ENCODE measurements around the gene HYLS1.

HYLS1 gene

GRCh38 chr11:125923012-125923579 lies 35.6 kb downstream of the HYLS1 start:
- TF ChIP-seq RAD21 (IDR thresholded peaks at IDR 0.05; ENCODE audit: low read depth) (peak; percentile 95), TAF1 (IDR thresholded peaks at IDR 0.05; ENCODE audit: low read depth) (no peak)

DNA sequence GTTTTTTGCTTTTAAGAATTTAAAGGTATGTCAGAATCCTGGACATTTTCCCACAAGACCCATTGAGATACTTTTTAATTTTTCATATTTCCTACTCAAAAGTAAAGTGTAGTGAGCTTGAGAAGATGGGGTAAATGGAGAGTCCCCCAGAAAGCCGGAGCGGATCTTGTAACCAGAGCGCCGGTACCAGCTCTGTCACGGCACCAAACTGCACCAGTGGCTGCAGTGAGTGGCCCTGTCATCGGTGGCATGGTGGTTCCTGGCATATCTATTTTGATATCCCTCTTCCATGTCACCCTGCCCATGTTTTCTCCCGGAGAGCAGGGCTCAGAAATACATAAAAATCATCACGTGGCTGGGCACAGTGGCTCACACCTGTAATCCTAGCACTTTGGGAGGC lies 36.2 kb downstream of the HYLS1 start:
- TF ChIP-seq CEBPB (IDR thresholded peaks at IDR 0.05) = no peak
- no peak for TF ChIP-seq TCF12 (IDR thresholded peaks at IDR 0.05; ENCODE audit: low read depth)
- no peak for TF ChIP-seq ZBTB7A (IDR thresholded peaks at IDR 0.05; ENCODE audit: low read depth)
- no peak for TF ChIP-seq RAD21 (IDR thresholded peaks at IDR 0.05; ENCODE audit: low read depth)
- TF ChIP-seq EGR1 (IDR thresholded peaks at IDR 0.05) = no peak
- TF ChIP-seq CREB1 (IDR thresholded peaks at IDR 0.05; ENCODE audit: low read depth) = no peak
- no peak for TF ChIP-seq YY1 (IDR thresholded peaks at IDR 0.05; ENCODE audit: low read depth)
- TF ChIP-seq FOXM1 (IDR thresholded peaks at IDR 0.05; ENCODE audit: borderline replicate concordance, low read depth) = no peak
- no peak for TF ChIP-seq TEAD4 (IDR thresholded peaks at IDR 0.05)
- TF ChIP-seq EP300 (IDR thresholded peaks at IDR 0.05; ENCODE audit: borderline replicate concordance) = no peak
- TF ChIP-seq, protein P1, sequence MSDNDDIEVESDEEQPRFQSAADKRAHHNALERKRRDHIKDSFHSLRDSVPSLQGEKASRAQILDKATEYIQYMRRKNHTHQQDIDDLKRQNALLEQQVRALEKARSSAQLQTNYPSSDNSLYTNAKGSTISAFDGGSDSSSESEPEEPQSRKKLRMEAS (IDR thresholded peaks at IDR 0.05) = no peak
- TF ChIP-seq, protein P2, sequence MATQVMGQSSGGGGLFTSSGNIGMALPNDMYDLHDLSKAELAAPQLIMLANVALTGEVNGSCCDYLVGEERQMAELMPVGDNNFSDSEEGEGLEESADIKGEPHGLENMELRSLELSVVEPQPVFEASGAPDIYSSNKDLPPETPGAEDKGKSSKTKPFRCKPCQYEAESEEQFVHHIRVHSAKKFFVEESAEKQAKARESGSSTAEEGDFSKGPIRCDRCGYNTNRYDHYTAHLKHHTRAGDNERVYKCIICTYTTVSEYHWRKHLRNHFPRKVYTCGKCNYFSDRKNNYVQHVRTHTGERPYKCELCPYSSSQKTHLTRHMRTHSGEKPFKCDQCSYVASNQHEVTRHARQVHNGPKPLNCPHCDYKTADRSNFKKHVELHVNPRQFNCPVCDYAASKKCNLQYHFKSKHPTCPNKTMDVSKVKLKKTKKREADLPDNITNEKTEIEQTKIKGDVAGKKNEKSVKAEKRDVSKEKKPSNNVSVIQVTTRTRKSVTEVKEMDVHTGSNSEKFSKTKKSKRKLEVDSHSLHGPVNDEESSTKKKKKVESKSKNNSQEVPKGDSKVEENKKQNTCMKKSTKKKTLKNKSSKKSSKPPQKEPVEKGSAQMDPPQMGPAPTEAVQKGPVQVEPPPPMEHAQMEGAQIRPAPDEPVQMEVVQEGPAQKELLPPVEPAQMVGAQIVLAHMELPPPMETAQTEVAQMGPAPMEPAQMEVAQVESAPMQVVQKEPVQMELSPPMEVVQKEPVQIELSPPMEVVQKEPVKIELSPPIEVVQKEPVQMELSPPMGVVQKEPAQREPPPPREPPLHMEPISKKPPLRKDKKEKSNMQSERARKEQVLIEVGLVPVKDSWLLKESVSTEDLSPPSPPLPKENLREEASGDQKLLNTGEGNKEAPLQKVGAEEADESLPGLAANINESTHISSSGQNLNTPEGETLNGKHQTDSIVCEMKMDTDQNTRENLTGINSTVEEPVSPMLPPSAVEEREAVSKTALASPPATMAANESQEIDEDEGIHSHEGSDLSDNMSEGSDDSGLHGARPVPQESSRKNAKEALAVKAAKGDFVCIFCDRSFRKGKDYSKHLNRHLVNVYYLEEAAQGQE (IDR thresholded peaks at IDR 0.05; ENCODE audit: low read depth) = no peak

DNA sequence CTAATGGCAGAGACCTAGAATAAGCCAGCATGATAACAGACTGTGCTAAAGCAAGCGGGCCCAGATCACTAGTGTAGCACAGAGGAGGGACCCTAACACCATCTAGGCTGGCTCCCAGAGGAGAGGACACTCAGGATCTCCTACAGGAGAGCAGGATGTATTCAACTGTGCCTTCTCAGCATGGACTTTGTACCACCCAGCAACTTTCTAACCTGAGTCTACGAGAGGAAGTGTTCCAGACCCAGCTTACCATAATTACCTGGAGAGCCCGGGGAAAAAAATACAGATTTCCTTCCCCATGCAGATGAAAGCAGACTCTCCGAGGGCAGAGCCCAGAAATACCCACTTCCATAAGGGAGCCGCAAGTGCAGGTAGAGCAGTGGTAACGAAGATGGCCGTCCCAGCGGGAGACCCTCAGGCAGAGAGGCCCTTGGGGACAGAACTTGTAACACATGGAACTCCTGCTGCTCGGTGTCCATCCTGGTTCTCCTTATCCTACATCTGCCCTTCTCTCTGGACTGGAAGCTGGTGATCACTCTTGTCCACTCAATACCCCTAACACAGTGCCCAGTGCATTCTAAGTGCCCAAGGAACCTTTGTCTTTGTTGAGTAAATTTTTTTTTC lies 37.0 kb downstream of the HYLS1 start:
- TF ChIP-seq, protein P2 (IDR thresholded peaks at IDR 0.05; ENCODE audit: low read depth) = no peak
- TF ChIP-seq FOXM1 (IDR thresholded peaks at IDR 0.05; ENCODE audit: borderline replicate concordance, low read depth) (no peak), TEAD4 (IDR thresholded peaks at IDR 0.05) (no peak), RAD21 (IDR thresholded peaks at IDR 0.05; ENCODE audit: low read depth) (no peak), ZBTB7A (IDR thresholded peaks at IDR 0.05; ENCODE audit: low read depth) (no peak), TCF12 (IDR thresholded peaks at IDR 0.05; ENCODE audit: low read depth) (no peak), EP300 (IDR thresholded peaks at IDR 0.05; ENCODE audit: borderline replicate concordance) (no peak)

DNA sequence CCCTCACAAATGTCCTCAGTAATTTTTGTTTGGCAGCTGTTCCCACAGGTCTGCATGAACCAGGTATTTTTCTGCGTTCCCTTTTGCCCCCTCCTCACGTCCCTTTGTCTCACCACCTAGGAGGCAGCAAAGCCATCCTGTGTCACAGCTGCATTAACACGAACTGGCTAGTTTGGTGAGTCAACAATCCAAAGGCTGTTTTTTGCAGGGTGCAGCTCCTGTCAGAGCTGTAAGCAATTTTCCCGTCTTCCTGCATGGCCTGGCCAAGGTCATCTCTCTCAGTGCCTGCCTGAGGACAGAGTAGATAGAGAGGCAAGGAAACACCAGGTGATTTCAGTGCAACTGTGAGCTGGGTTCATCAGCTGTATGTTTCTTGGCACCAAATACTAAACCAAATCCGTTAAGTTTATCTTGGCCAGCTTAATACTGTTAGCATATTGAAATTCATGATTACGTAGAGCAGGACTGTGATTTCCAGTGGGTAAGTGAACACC lies 37.8 kb downstream of the HYLS1 start:
- no peak for TF ChIP-seq EP300 (IDR thresholded peaks at IDR 0.05; ENCODE audit: borderline replicate concordance)
- TF ChIP-seq TEAD4 (IDR thresholded peaks at IDR 0.05) = no peak
- TF ChIP-seq, protein P3, sequence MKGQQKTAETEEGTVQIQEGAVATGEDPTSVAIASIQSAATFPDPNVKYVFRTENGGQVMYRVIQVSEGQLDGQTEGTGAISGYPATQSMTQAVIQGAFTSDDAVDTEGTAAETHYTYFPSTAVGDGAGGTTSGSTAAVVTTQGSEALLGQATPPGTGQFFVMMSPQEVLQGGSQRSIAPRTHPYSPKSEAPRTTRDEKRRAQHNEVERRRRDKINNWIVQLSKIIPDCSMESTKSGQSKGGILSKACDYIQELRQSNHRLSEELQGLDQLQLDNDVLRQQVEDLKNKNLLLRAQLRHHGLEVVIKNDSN (IDR thresholded peaks at IDR 0.05) = no peak
- TF ChIP-seq RAD21 (IDR thresholded peaks at IDR 0.05; ENCODE audit: low read depth) = no peak
- TF ChIP-seq FOXM1 (IDR thresholded peaks at IDR 0.05; ENCODE audit: borderline replicate concordance, low read depth) = no peak
- no peak for TF ChIP-seq YY1 (IDR thresholded peaks at IDR 0.05; ENCODE audit: low read depth)
- TF ChIP-seq CEBPB (IDR thresholded peaks at IDR 0.05) = no peak
- no peak for TF ChIP-seq TAF1 (IDR thresholded peaks at IDR 0.05; ENCODE audit: low read depth)
- no peak for TF ChIP-seq CREB1 (IDR thresholded peaks at IDR 0.05; ENCODE audit: low read depth)
- TF ChIP-seq NFIC (IDR thresholded peaks at IDR 0.05) = no peak

GRCh38 chr11:125925804-125926203 lies 38.3 kb downstream of the HYLS1 start:
- TF ChIP-seq EP300 (IDR thresholded peaks at IDR 0.05; ENCODE audit: borderline replicate concordance) = no peak
- no peak for TF ChIP-seq TCF12 (IDR thresholded peaks at IDR 0.05; ENCODE audit: low read depth)
- no peak for TF ChIP-seq RAD21 (IDR thresholded peaks at IDR 0.05; ENCODE audit: low read depth)
- TF ChIP-seq ZBTB7A (IDR thresholded peaks at IDR 0.05; ENCODE audit: low read depth) = no peak
- TF ChIP-seq, protein P3 (IDR thresholded peaks at IDR 0.05) = no peak
- TF ChIP-seq YY1 (IDR thresholded peaks at IDR 0.05; ENCODE audit: low read depth) = no peak
- TF ChIP-seq, protein P2 (IDR thresholded peaks at IDR 0.05; ENCODE audit: low read depth) = no peak
- TF ChIP-seq TEAD4 (IDR thresholded peaks at IDR 0.05) = no peak
- TF ChIP-seq TAF1 (IDR thresholded peaks at IDR 0.05; ENCODE audit: low read depth) = no peak
- no peak for TF ChIP-seq NFIC (IDR thresholded peaks at IDR 0.05)
- no peak for TF ChIP-seq CREB1 (IDR thresholded peaks at IDR 0.05; ENCODE audit: low read depth)
- TF ChIP-seq CEBPB (IDR thresholded peaks at IDR 0.05) = no peak
- TF ChIP-seq, protein P1 (IDR thresholded peaks at IDR 0.05) = no peak
- TF ChIP-seq EGR1 (IDR thresholded peaks at IDR 0.05) = no peak

Data from Ishikawa (cell line).